Measurements from ENCODE around the gene HTRA2. TPM values are rescaled to one million over a fixed set of nuclear protein-coding genes. Genes with fewer than 3 reads are reported as not detected.

Gene HTRA2
- total RNA-seq, 1 experiment from 2014 or later: 24.9 TPM

- H3K4me2 ChIP-seq (ENCODE audit: insufficient read depth, insufficient read length, low read length): peak overlapping the region; percentile 63
- peaks cover 62% of the 10 kb centered on the region for H3K27me3 Mint-ChIP-seq (ENCODE audit: low read depth)
- no peak for TF ChIP-seq CTCF (conservative IDR thresholded peaks at IDR 0.05)
- H3K14ac ChIP-seq (ENCODE audit: insufficient read depth, low read length): peak overlapping the region; percentile 59; the same call in 1 of the 2 replicates
- H3K27ac Mint-ChIP-seq: peak overlapping the region; percentile 42 to 96 (median 89); a peak in 6 of 7 replicates
- no peak overlapping the region for H2AK5ac ChIP-seq (ENCODE audit: insufficient read length, low read length)
- no peaks in the 10 kb centered on the region for H3K79me2 ChIP-seq (ENCODE audit: insufficient read depth, low read length)
- 0 out of 2 replicates have a peak, but pooled peaks cover 2% of the 10 kb centered on the region for H3K4me1 ChIP-seq (ENCODE audit: insufficient read depth, low read length)
- peak overlapping the region; percentile 57 for H3K9ac ChIP-seq (ENCODE audit: extremely low read depth, insufficient read length, low read length)
- H2BK12ac ChIP-seq (ENCODE audit: insufficient read length, low read depth, low read length): no peak overlapping the region
- no CpG with 5 or more reads among the region's 27 CpGs for WGBS (ENCODE audit: extremely low coverage, insufficient read length, low lambda C conversion rate)
- no peak overlapping the region for H3T11ph ChIP-seq (ENCODE audit: low read length)
- peak; percentile 65 for DNase-seq
- H3K79me1 ChIP-seq (ENCODE audit: insufficient read depth, low read depth, low read length, poor library complexity, severe bottlenecking): no peaks in the 10 kb centered on the region
- no peak overlapping the region for H3K27ac ChIP-seq (ENCODE audit: insufficient read length, low read depth, low read length)
- peak overlapping the region; percentile 92 to 93 for H3K4me3 Mint-ChIP-seq
- no peak overlapping the region for H2BK120ac ChIP-seq (ENCODE audit: low read depth, low read length, poor library complexity, severe bottlenecking)
- H3K36me3 Mint-ChIP-seq (ENCODE audit: insufficient read depth in 1 of 3, low read depth in 3 of 3): peaks cover 0 to 23% (median 15%) of the 10 kb centered on the region in 3 experiments; a peak in 6 of 7 replicates
- no peak overlapping the region for H2BK5ac ChIP-seq (ENCODE audit: insufficient read length, low read length)
- no peak overlapping the region for H2BK15ac ChIP-seq (ENCODE audit: low read depth, low read length)
- H3K23me2 ChIP-seq (ENCODE audit: insufficient read length, low read depth, low read length, poor library complexity, severe bottlenecking): peaks cover 23% of the 10 kb centered on the region
- H3K9me3 ChIP-seq (ENCODE audit: control insufficient read depth, low read depth, low read length): no peaks in the 10 kb centered on the region
- H3K18ac ChIP-seq (ENCODE audit: insufficient read length, low read depth, low read length): peak overlapping the region; percentile 74
- peaks cover 27 to 28% of the 10 kb centered on the region in 2 experiments for H3K4me1 Mint-ChIP-seq
- no peak overlapping the region for H4K8ac ChIP-seq (replicated peaks; ENCODE audit: insufficient read length, low read depth, low read length)
- no peak overlapping the region for H4K5ac ChIP-seq (ENCODE audit: insufficient read length, low read depth, low read length)
- H3K4ac ChIP-seq (ENCODE audit: low read depth, low read length): no peak overlapping the region
- H3K27me3 ChIP-seq (ENCODE audit: insufficient read depth, low read length): no peaks in the 10 kb centered on the region; the same call in 1 of the 2 replicates
- no peak overlapping the region for H2AFZ ChIP-seq (ENCODE audit: low read length)
- H3K23ac ChIP-seq (ENCODE audit: insufficient read length, low read depth, low read length): no peak overlapping the region
- no peaks in the 10 kb centered on the region for H4K20me1 ChIP-seq (ENCODE audit: control insufficient read depth, insufficient read depth, insufficient read length)
- H4K91ac ChIP-seq (ENCODE audit: insufficient read length, low read depth, low read length): no peak overlapping the region
- H2BK20ac ChIP-seq (ENCODE audit: low read depth, low read length, poor library complexity, severe bottlenecking): no peak overlapping the region
- H3K9me3 Mint-ChIP-seq: no peaks in the 10 kb centered on the region
- no peak overlapping the region for H3K56ac ChIP-seq (ENCODE audit: insufficient read length, low read depth, low read length)
Observed at GRCh38 chr2:74552914-74553811, 23.4 kb downstream of the HTRA2 start.
